Astrocyte (in vitro differentiated cells and primary cell): ENCODE measurements around the gene BTRC. TPM values are rescaled to one million over a fixed set of nuclear protein-coding genes. Genes with fewer than 3 reads are reported as not detected.

Experiments
- DNase-seq: peaks from one replicate; pipeline ENCODE4 v3.0.0-alpha.2; 2010; ENCODE audit warnings: low read depth
- FAIRE-seq: peaks from 2 replicates; lab custom pipeline; 2011; peaks lifted over from hg19 to GRCh38; lab: Jason Lieb, UNC
- H2AFZ ChIP-seq: 2 replicates; pipeline ENCODE4 v1.6.0; 2012; ENCODE audit warnings: low read depth, low read length, inconsistent platforms
- H3K27ac ChIP-seq: 2 replicates; pipeline ENCODE4 v1.5.1; 2011; ENCODE audit warnings: low read depth, low read length, inconsistent platforms
- H3K27me3 ChIP-seq: 2 replicates; pipeline ENCODE4 v1.6.0; 2011; ENCODE audit warnings: low read length, inconsistent platforms; ENCODE audit not compliant: insufficient read depth
- H3K36me3 ChIP-seq: 2 replicates; pipeline ENCODE4 v1.5.1; 2011; ENCODE audit warnings: low read length, inconsistent platforms; ENCODE audit not compliant: insufficient read depth
- H3K4me1 ChIP-seq: 2 replicates; pipeline ENCODE4 v1.5.1; 2011; ENCODE audit warnings: low read length, inconsistent platforms; ENCODE audit not compliant: insufficient read depth
- H3K4me2 ChIP-seq: 2 replicates; pipeline ENCODE4 v1.6.0; 2012; ENCODE audit warnings: low read length, inconsistent platforms
- H3K4me3 ChIP-seq: 2 replicates; pipeline ENCODE4 v1.5.1; 2011; ENCODE audit warnings: low read depth, mild to moderate bottlenecking, low read length, inconsistent platforms; ENCODE audit not compliant: insufficient read depth
- H3K79me2 ChIP-seq: 2 replicates; pipeline ENCODE4 v1.6.0; 2012; ENCODE audit warnings: mild to moderate bottlenecking, low read length, inconsistent platforms; ENCODE audit not compliant: insufficient read depth
- H3K9ac ChIP-seq: 2 replicates; pipeline ENCODE4 v1.6.0; 2012; ENCODE audit warnings: mild to moderate bottlenecking, low read length, inconsistent platforms
- H3K9me3 ChIP-seq: 2 replicates; pipeline ENCODE4 v1.5.1; 2012; ENCODE audit warnings: low read depth, mild to moderate bottlenecking, low read length, inconsistent platforms; ENCODE audit not compliant: insufficient read depth
- H4K20me1 ChIP-seq: 2 replicates; pipeline ENCODE4 v1.6.0; 2012; ENCODE audit warnings: low read length, inconsistent platforms; ENCODE audit not compliant: insufficient read depth
- H3K27ac Mint-ChIP-seq: one replicate; pipeline ENCODE4 v1.8.0; 2021; ENCODE audit warnings: mild to moderate bottlenecking, mixed read lengths; ENCODE audit not compliant: unreplicated experiment
- H3K27me3 Mint-ChIP-seq: one replicate; pipeline ENCODE4 v1.8.0; 2021; ENCODE audit warnings: low read depth, mixed read lengths; ENCODE audit not compliant: unreplicated experiment
- H3K36me3 Mint-ChIP-seq: one replicate; pipeline ENCODE4 v1.8.0; 2021; ENCODE audit warnings: low read depth, mixed read lengths; ENCODE audit not compliant: unreplicated experiment
- H3K4me1 Mint-ChIP-seq: one replicate; pipeline ENCODE4 v1.8.0; 2021; ENCODE audit warnings: low read depth, mixed read lengths; ENCODE audit not compliant: unreplicated experiment
- H3K4me3 Mint-ChIP-seq: one replicate; pipeline ENCODE4 v1.8.0; 2021; ENCODE audit warnings: mild to moderate bottlenecking, moderate library complexity, mixed read lengths; ENCODE audit not compliant: unreplicated experiment
- H3K9me3 Mint-ChIP-seq: one replicate; pipeline ENCODE4 v1.8.0; 2021; ENCODE audit warnings: mild to moderate bottlenecking, mixed read lengths; ENCODE audit not compliant: unreplicated experiment
- EZH2 ChIP-seq: IDR thresholded peaks from 2 replicates; pipeline ENCODE4 v1.6.1; 2012; ENCODE audit warnings: mild to moderate bottlenecking, low read length, inconsistent platforms; ENCODE audit not compliant: insufficient read depth
- total RNA-seq: library from RNA; stranded (reverse); gene quantifications from 2 replicates; pipeline ENCODE4 v1.2.1, GENCODE V29; 2021
- TF ChIP-seq, protein P1 (sequence below): IDR thresholded peaks from 2 replicates; pipeline ENCODE4 v1.5.1; 2011; ENCODE audit warnings: low read depth, mild to moderate bottlenecking, inconsistent platforms, low read length, moderate library complexity; ENCODE audit not compliant: insufficient read depth

BTRC gene
- total RNA-seq, 1 donor from 2014 or later, result 33.3 TPM

GRCh38 chr10:101453318-101453717, 99.4 kb downstream of the BTRC start:
- TF ChIP-seq, protein P1, sequence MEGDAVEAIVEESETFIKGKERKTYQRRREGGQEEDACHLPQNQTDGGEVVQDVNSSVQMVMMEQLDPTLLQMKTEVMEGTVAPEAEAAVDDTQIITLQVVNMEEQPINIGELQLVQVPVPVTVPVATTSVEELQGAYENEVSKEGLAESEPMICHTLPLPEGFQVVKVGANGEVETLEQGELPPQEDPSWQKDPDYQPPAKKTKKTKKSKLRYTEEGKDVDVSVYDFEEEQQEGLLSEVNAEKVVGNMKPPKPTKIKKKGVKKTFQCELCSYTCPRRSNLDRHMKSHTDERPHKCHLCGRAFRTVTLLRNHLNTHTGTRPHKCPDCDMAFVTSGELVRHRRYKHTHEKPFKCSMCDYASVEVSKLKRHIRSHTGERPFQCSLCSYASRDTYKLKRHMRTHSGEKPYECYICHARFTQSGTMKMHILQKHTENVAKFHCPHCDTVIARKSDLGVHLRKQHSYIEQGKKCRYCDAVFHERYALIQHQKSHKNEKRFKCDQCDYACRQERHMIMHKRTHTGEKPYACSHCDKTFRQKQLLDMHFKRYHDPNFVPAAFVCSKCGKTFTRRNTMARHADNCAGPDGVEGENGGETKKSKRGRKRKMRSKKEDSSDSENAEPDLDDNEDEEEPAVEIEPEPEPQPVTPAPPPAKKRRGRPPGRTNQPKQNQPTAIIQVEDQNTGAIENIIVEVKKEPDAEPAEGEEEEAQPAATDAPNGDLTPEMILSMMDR, result no peak
- TF ChIP-seq EZH2, result no peak
- Histone ChIP-seq H3K27ac (no peak overlapping the region), H4K20me1 (peaks cover 57% of the 10 kb centered on the region), H3K27me3 (no peaks in the 10 kb centered on the region), H3K9ac (no peak overlapping the region), H3K9me3 (no peaks in the 10 kb centered on the region), H3K4me3 (no peak overlapping the region), H3K79me2 (no peaks in the 10 kb centered on the region), H3K36me3 (no peaks in the 10 kb centered on the region), H2AFZ (no peak overlapping the region), H3K4me1 (no peaks in the 10 kb centered on the region), H3K4me2 (no peak overlapping the region)
- Mint-ChIP-seq H3K36me3 (no peaks in the 10 kb centered on the region), H3K27ac (no peak overlapping the region), H3K4me1 (no peaks in the 10 kb centered on the region), H3K4me3 (no peak overlapping the region), H3K9me3 (no peaks in the 10 kb centered on the region), H3K27me3 (no peaks in the 10 kb centered on the region)
- no peak for FAIRE-seq
- no peak for DNase-seq

GRCh38 chr10:101453791-101454718, 100.1 kb downstream of the BTRC start:
- H3K27ac Mint-ChIP-seq, result no peak overlapping the region
- Histone ChIP-seq H3K79me2 (no peaks in the 10 kb centered on the region), H3K27me3 (no peaks in the 10 kb centered on the region), H3K36me3 (no peaks in the 10 kb centered on the region), H3K9me3 (no peaks in the 10 kb centered on the region), H3K4me1 (no peaks in the 10 kb centered on the region), H3K9ac (no peak overlapping the region), H3K27ac (no peak overlapping the region), H3K4me2 (no peak overlapping the region), H2AFZ (no peak overlapping the region), H3K4me3 (no peak overlapping the region), H4K20me1 (peaks cover 55% of the 10 kb centered on the region)
- no peak overlapping the region for H3K4me3 Mint-ChIP-seq
- no peaks in the 10 kb centered on the region for H3K27me3 Mint-ChIP-seq
- no peaks in the 10 kb centered on the region for H3K4me1 Mint-ChIP-seq
- H3K9me3 Mint-ChIP-seq, result no peaks in the 10 kb centered on the region
- TF ChIP-seq, protein P1, result no peak
- no peak for TF ChIP-seq EZH2
- no peaks in the 10 kb centered on the region for H3K36me3 Mint-ChIP-seq
- peak; percentile 58 for DNase-seq
- no peak for FAIRE-seq

DNA sequence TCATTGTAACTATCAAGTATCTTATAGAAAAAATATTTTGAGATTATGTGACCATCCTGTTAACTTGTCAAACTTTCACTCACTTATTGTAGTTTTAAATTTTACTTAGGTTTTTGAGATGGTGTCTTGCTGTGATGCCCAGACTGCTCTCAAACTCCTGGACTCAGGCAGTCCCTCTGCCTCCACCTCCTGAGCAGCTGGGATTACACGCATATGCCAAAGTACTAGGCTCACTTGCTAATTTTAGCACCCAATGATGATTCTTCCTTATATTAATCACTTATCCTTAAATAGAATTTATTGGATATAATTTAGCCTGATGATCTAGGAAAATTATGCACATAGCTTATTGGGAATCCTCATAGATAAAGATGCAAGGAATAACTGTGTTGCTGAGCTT, 104.9 kb downstream of the BTRC start:
- FAIRE-seq (no peak), DNase-seq (no peak)
- no peaks in the 10 kb centered on the region for H3K27me3 Mint-ChIP-seq
- H3K4me2 ChIP-seq, result no peak overlapping the region
- H3K4me3 Mint-ChIP-seq, result no peak overlapping the region
- H3K4me3 ChIP-seq, result no peak overlapping the region
- H3K9me3 ChIP-seq, result no peaks in the 10 kb centered on the region
- no peak overlapping the region for H2AFZ ChIP-seq
- H4K20me1 ChIP-seq, result peaks cover 22% of the 10 kb centered on the region
- H3K9ac ChIP-seq, result no peak overlapping the region
- no peaks in the 10 kb centered on the region for H3K36me3 ChIP-seq
- H3K79me2 ChIP-seq, result no peaks in the 10 kb centered on the region
- no peaks in the 10 kb centered on the region for H3K27me3 ChIP-seq
- H3K27ac Mint-ChIP-seq, result no peak overlapping the region
- no peaks in the 10 kb centered on the region for H3K36me3 Mint-ChIP-seq
- H3K4me1 ChIP-seq, result no peaks in the 10 kb centered on the region
- H3K9me3 Mint-ChIP-seq, result no peaks in the 10 kb centered on the region
- H3K4me1 Mint-ChIP-seq, result no peaks in the 10 kb centered on the region
- H3K27ac ChIP-seq, result no peak overlapping the region
- TF ChIP-seq, protein P1, result no peak
- no peak for TF ChIP-seq EZH2
